GM12873 (cell line): ENCODE results near the gene HLF.

Experiments
- CTCF ChIP-seq: IDR thresholded peaks from 2 replicates; pipeline ENCODE4 v1.5.1; 2012; ENCODE audit warnings: low read depth, mild to moderate bottlenecking, moderate library complexity, low read length, control low read depth; ENCODE audit not compliant: insufficient read depth; ENCODE audit errors: missing control alignments

Gene HLF

GRCh38 chr17:55282741-55283140, 18.0 kb downstream of the HLF start:
- no peak for TF ChIP-seq CTCF

GRCh38 chr17:55283256-55283965, 18.7 kb downstream of the HLF start:
- TF ChIP-seq CTCF = no peak

GRCh38 chr17:55284001-55284884, 19.5 kb downstream of the HLF start:
- TF ChIP-seq CTCF = no peak

DNA sequence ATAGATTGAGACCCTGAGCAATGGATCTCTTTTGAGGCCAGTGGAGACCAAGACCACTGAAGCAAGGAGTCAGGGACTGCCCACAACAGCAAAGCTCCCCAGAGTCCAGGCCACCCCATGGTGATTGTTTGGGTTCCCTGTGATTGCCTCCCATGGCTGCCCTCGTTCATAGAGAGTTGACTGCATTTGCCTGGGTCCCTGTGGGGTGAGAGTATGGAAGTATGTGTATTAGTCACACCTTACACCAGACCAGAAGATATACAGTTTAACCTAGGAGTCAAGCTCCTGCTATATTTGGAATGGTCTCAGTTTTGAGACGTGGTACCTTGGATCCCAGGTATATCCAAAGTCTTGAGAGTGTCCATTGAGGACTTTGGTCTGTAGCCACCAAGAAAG, 20.2 kb downstream of the HLF start:
- no peak for TF ChIP-seq CTCF

DNA sequence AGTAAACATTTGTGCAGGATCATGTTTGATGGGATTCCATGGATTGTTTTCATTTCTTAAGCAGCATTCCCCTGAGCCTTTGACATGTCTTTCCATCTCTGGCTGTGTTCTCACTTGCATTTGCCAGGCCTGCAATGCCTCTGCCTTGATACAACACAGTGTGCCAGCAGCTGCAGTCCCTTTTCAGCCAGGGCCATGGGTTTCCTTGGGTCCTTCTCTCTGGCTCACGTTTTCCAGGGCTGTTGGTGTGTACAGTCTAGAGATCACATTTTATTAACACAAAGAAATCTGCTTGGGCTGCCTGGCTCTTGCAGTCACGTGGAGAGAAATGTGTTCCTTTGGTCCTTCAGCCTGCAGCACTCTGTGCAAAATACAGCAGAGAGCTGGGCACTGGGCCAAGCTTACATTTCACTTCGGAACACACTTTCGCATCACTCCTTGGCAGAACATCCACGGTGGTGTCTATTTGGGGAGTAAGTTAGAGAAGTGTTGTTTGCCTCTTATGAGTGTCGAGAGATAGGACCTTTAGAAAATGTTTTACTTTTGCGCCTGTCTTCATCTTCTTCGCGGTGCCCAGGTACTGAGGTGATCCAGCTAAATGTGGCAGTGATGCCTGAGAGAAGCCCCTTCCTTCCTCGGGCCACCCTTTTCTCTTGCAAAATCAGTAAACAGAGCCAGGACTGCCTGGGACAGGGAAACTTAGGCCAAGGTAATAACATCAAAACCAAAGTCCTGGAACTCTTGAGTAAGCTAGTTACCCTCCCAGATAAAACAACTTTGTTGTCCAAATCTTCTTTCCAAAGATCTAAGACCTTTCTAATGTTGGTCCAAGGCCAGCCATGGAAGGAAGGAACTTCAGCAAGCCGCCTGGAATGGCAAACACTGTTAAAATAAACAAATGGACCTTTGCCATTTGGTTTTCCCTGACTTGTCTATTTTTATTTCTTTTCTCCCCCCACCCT, 20.9 kb downstream of the HLF start:
- TF ChIP-seq CTCF = no peak

GRCh38 chr17:55286681-55287589, 22.2 kb downstream of the HLF start:
- no peak for TF ChIP-seq CTCF
